GM20000 (cell line): ENCODE measurements around the gene ATP6V1D.
"Not testable (repeated sequence)": the region's sequence is repeated elsewhere in the genome, so short reads cannot be mapped to it uniquely, and the experiment has no call there.

Experiments
- DNase-seq: peaks from one replicate; pipeline ENCODE4 v3.0.0; 2012; ENCODE audit warnings: low spot score
- TF ChIP-seq, protein P1 (sequence below): IDR thresholded peaks from 2 replicates; pipeline ENCODE4 v1.5.1; 2012; ENCODE audit warnings: mild to moderate bottlenecking, control low read depth; ENCODE audit errors: extremely low read depth, missing control alignments

The ATP6V1D gene

DNA sequence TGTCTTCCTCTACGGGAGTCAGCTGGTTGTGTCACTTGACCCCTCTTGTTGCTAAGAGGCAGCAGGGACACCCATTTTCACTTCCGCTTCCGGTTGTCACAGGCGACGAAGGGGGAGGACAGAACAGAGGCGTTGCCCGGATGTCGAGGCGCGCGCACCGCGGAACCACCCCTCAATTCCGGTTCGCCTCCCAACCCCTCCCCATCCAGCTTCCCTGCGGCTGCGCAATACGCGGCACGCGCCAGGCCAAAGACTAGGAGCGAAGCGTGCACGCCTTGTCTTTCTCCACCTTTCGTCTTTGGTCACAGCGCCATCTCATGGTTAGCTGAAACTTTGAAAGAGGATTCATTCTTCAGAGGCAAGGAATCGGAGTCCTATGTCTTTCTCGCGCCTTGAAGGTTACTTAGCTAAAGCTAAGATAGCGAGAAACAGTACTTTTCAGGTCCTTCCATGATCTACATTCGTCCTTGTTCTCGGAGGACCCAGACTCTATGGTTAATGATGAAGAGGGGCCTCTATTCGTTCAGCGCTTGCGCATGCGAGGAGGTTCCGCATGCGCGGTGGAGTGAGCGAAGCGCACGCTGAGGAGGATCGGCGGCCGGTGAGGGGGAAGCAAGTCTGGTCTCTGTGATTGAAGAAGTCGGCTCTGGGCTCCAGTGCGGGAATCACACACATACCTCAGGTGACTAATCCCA is at the start of gene ATP6V1D, which contains the start of gene EIF2S1:
Gene ATP6V1D, minus strand, starts transcription at position 30 of the 695 bp plus-strand sequence. CDS start 106 bp downstream, outside the sequence.
Gene EIF2S1, plus strand, starts transcription at position 554 of the 695 bp plus-strand sequence. CDS start 4,440 bp downstream, outside the sequence.
- DNase-seq: peak; percentile 96
- TF ChIP-seq, protein P1, sequence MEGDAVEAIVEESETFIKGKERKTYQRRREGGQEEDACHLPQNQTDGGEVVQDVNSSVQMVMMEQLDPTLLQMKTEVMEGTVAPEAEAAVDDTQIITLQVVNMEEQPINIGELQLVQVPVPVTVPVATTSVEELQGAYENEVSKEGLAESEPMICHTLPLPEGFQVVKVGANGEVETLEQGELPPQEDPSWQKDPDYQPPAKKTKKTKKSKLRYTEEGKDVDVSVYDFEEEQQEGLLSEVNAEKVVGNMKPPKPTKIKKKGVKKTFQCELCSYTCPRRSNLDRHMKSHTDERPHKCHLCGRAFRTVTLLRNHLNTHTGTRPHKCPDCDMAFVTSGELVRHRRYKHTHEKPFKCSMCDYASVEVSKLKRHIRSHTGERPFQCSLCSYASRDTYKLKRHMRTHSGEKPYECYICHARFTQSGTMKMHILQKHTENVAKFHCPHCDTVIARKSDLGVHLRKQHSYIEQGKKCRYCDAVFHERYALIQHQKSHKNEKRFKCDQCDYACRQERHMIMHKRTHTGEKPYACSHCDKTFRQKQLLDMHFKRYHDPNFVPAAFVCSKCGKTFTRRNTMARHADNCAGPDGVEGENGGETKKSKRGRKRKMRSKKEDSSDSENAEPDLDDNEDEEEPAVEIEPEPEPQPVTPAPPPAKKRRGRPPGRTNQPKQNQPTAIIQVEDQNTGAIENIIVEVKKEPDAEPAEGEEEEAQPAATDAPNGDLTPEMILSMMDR: peak; percentile 98

DNA sequence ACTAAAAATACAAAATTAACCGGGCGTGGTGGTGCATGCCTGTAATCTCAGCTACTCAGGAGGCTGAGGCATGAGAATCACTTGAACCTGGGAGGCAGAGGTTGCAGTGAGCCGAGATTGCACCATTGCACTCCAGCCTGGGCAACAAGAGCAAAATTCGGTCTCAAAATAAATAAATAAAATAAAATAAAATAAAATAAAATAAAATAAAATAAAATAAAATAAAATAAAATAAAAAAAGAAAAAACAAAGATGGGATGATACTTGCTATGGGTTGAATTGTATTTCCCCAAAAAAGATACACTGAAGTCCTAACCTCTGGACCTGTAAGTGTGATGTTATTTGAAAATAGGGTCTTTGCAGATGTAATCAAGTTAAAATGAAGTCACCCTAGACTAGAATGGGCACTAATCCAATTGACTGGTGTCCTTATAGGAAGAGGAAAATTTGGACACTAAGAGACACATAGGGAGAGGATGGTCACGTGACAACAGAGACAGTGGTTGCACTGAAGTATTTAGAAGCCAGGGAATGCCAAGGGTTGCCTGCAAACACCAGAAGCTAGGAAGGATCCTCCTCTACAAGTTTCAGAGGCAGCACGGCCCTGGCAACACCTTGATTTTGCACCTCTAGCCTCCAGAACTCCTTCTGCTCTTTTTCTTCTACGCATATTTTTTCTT is 48.7 kb upstream of the ATP6V1D start:
- not testable (repeated sequence) for DNase-seq

DNA sequence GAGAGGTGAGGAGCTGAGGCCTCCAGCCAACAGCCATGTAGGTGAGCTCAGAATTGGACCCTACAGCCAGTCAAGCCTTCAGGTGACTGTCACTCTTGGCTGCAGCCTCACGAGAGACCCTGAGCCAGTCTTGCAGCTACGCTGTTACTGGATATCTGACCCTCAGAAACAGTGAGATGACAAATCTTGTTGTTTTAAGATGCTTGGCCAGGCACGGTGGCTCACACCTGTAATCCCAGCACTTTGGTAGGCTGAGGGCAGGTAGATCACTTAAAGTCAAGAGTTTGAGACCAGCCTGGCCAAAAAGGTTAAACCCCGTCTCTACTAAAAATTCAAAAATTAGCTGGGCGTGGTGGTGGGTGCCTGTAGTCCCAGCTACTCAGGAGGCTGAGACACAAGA is 46.2 kb upstream of the ATP6V1D start:
- DNase-seq: no peak
- TF ChIP-seq, protein P1: no peak

DNA sequence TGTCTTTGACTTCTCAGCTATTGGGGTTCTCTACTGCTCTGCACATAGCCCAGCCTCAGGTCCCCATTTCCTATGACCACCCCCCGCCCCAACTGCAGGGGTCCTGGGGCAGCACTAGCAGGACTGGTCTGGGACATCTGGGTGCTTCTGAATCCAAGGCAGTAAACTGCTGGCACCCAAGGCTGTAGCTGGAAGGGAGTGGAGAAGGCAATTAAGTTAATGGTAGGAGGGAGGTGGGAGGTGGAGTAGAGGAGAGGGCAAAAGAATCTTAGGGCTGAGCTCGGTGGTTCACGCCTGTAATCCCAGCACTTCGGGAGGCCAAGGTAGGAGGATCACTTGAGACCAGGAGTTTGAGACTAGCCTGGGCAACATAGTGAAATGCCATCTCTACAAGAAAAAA is 40.8 kb upstream of the ATP6V1D start:
- TF ChIP-seq, protein P1: no peak
- no peak for DNase-seq

DNA sequence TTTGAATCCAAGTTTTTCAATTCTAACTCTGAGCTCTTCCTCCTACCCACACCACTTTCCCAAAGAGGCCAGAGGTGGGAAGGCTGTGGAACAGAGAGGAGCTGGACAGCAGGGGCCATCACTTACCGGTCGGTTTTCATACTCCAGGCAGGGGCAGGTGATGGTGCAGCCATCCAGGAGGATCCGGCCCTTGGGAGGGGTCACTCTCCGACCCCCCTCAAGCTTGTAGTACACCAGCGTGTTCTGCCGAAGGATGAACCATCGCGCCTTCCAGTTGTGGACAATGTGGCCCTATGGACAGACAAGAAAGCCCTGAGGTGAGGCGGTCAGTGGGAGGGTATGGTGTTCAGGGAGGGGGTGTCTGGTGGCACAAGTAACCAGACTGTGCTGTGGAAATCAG is 37.9 kb upstream of the ATP6V1D start:
- no peak for DNase-seq
- TF ChIP-seq, protein P1: no peak

DNA sequence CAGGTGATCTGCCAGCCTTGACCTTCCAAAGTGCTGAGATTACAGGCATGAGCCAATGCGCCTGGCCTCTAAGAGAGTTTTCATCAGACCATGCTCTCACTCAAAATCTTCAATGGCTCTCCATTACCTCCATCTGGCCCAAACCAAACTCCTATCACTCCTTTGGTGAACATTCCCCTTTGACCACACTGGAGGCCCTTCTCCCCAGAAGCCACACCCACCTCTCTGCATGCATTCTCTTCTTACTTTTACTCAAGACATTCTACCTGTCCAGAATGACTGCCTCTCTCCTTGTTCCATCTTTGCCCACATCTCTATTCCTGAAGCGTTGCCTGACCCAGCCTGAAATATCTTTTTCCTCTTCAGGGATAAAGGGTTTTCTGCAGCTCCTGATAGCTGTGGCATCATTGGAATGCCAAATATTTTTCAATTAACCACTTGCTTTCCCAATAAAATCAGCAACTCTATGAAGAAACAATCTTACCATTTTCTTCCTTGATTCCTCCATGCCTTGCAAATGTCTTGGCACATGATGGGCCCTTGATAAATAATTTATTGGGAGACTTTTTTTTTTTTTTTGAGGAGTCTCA is 36.9 kb upstream of the ATP6V1D start:
- TF ChIP-seq, protein P1: no peak
- DNase-seq: no peak

DNA sequence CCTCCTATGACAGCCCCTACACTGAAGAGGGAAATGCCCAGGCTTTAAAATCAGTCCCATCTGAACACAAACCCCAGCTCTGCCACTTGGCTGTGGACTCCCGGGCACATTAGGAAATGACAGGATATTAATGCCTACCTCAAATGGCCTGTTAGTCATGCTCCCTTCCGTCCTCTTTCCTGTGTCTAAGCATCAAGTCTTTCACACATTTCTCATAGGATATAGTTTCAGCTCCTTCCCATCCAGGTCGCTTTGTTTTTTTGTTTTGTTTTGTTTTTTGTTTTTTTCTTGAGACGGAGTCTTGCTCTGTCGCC is 36.2 kb upstream of the ATP6V1D start:
- DNase-seq: no peak
- TF ChIP-seq, protein P1: no peak
